CD4-positive, alpha-beta T cell treated with Interleukin-17A for 4 hours (primary cell): ENCODE measurements around the gene FBLIM1.
"Not testable (repeated sequence)": the region's sequence is repeated elsewhere in the genome, so short reads cannot be mapped to it uniquely, and the experiment has no call there.

Source experiments
- DNase-seq: peaks from one replicate; pipeline ENCODE4 v3.0.0-alpha.2; 2020; ENCODE audit warnings: mixed read lengths

The FBLIM1 gene

DNA sequence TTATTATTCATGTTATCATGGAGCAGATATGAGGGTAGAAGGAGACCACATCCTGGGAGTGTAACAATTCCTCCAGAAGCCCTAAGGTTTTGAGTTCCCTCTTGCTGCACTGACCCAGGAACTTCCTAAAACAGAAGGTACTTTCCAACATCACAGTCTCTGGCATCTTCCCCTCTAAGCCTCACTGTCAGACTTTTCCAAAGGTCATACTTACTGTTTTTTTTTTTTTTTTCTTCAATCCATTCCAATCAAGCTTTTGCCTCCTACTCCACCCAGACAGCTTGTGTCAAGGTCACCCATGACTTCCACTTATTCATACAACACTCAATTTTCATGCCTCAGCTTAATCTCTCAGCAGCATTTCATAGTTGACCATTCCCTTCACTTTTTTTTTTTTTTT lies 67.2 kb downstream of the FBLIM1 start:
- no peak for DNase-seq

- no peak for DNase-seq
Observed at GRCh38 chr1:15826810-15827507, 68.4 kb downstream of the FBLIM1 start.

DNA sequence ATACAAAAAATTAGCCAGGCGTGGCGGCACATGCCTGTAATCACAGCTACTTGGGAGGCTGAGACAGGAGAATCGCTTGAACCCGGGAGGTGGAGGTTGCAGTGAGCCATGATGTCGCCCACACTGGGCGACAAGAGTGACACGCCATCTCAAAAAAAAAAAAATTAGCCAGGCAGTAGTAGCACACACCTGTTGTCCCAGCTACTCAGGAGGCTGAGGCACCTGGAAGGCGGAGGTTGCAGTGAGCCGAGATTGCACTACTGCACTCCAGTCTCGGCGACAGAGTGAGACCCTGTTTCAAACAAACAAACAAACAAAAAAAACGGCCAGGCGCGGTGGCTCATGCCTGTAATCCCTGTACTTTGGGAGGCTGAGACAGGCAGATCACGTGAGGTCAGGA lies 69.0 kb downstream of the FBLIM1 start:
- DNase-seq: not testable (repeated sequence)

- DNase-seq: not testable (repeated sequence)
Observed at GRCh38 chr1:15828931-15829330, 70.3 kb downstream of the FBLIM1 start.

- no peak for DNase-seq
Observed at GRCh38 chr1:15830258-15830657, 71.7 kb downstream of the FBLIM1 start.

DNA sequence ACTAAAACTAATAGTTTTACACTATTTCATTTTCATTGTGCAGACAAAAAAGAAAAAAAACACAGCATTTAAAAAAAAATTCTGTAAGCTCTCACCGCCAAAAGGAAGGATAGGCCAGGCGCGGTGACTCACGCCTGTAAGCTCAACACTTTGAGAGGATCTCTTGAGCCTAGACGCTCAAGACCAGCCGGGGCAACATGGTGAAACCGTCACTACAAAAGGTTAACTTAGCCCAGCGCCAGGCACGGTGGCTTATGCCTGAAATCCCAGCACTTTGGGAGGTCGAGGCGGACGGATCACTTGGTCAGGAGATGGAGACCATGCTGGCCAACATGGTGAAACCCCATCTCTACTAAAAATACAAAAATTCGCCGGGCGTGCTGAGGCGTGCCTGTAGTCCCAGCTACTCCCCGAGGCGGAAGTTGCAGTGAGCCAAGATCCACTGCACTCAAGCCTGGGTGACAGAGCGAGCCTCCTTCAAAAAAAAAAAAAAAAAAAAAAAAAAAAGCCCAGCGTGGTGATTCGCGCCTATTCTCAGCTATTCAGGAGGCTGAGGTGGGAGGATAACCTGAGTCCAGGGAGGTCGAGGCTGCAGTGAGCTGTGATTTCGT lies 74.6 kb downstream of the FBLIM1 start:
- peak; percentile 72 for DNase-seq

DNA sequence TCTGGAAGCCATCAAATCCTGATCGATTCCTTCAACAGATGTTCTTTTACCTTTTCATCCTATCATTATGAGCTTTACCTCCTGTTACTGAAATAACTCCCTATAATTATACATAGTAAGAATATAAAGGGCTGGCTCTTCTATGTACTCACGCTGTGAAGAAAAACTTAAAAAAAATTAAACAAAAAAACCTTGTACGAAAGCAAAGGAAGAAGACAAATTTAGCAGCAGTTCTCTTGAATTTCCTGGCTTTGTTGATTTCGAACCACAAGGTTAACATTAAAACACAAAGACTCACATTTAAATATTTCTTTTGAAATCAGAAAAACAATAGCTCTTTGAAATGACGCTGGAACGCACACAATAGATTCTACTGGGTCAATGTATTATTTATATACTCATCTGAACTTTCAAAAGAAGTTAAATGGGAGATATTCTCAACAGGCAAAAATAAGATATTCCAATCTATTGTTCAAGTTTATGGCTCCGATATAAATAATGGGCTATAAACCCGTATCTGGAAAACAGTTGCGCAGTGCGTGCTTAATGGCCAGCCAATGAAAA lies 75.3 kb downstream of the FBLIM1 start:
- DNase-seq: no peak

GRCh38 chr1:15834406-15835204 lies 76.0 kb downstream of the FBLIM1 start:
- peak; percentile 91 for DNase-seq

- DNase-seq: peak; percentile 57
Observed at GRCh38 chr1:15835205-15835740, 76.7 kb downstream of the FBLIM1 start.

GRCh38 chr1:15835741-15836510 lies 77.3 kb downstream of the FBLIM1 start:
- DNase-seq: peak; percentile 100
